HG03060 (cell line): ENCODE data around the gene KIF13A.
"Not testable (repeated sequence)": the region's sequence is repeated elsewhere in the genome, so short reads cannot be mapped to it uniquely, and the experiment has no call there.

Source experiments
- ATAC-seq: cut with Tn5 transposase; IDR thresholded peaks from one replicate; pipeline ENCODE4 v1.9.1; 2021; ENCODE audit warnings: low read depth, moderate number of reproducible peaks; ENCODE audit not compliant: unreplicated experiment

Gene KIF13A

GRCh38 chr6:17935188-17936149 is 52.0 kb downstream of the KIF13A start:
- ATAC-seq = no peak

- ATAC-seq = no peak
These were observed 53.7 kb downstream of the KIF13A start for GRCh38 chr6:17933716-17934115.

- ATAC-seq = no peak
These were observed 55.0 kb downstream of the KIF13A start for GRCh38 chr6:17932330-17932852.

- ATAC-seq = no peak
These were observed 56.2 kb downstream of the KIF13A start for GRCh38 chr6:17931227-17931626.

DNA sequence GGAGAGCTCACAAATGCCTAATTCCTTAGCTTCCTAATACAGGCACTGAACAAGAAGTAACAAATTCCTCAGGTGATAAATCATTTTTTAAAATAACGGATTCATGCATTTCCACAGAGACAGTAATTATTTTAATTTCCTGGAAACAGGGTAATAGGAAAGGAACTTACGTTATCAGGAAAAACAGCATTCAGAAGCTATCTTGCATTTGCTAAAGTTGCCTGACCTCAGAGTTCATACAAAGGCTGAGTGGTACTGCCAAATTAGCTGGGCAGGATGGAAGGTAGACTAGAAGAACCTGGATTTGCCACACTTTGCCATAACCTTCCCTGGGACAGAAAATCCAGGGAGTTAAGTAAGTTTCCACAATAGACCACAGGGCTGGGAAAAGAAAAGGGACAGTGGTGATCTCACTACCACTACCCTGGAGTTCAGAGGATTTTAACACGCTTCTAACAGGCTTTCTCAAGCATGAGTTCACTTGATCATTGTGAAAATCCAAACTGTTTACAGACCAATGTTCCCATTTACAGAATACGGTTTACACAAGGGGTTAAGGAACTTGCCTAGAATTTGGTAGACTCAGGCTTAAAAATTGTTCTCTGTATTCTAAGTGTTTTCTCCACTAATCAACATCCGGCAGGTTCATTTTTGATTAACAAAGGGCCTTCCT is 57.0 kb downstream of the KIF13A start:
- ATAC-seq = no peak

DNA sequence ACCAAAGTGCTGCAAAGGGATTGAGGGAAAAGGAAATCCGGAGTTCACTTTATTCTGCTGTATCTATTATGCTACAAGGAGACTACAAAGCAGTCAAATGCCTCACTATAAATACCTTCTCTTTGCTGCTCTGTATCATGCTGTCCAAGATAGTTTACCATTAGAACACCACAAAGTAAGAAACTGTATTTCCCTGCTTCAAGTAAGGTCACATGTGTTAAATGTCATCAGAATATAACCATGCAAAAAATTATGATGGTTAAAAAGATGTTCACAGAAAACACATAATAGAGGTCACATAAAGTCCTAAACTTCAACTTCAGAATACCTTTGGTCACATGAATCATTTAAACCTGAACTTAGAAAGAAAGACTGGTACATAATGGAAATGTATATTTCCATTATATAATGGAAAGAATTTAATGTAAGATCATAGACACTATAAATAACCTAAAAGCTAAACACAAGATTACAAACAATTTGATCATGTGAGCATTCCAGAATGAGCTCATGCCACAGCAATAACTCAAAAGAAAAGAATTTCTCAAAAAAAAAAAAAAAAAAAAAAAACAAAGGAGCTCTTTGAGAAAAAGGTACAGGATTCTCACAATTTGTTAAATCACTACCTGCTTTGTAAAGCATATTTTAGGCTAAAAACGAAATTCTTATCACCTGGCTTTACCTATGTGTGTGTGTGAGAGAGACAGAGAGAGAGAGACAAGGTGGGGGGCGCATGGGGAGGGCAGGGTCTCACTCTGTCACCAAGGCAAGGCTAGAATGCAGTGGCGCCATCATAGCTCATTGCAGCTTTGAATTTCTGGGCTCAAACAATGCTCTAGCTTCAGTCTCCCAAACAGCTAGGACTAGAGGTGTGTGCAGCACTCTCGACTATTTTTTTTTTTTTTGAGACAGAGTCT is 58.7 kb downstream of the KIF13A start:
- no peak for ATAC-seq

DNA sequence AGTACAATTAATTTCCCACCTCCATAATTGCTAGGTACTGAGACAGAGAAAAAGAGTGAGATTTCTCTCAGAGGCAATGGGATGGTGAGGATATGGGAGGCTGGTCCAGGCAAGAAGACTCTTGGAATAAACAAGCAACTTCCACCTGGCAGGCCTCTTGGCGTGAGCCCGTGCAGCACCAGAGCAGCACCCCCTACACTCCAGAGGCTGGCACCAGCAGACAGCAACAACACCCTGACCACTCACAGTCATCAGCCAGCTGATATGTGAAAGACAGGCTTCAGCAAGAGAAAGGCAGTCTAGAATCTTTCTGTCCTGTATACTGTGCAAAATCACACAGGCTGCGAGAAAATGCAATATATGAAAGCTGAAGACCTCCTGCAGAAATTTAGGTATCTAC is 59.7 kb downstream of the KIF13A start:
- no peak for ATAC-seq

GRCh38 chr6:17923401-17923863 is 64.0 kb downstream of the KIF13A start:
- no peak for ATAC-seq

- ATAC-seq = no peak
These were observed 66.0 kb downstream of the KIF13A start for GRCh38 chr6:17921454-17921853.

DNA sequence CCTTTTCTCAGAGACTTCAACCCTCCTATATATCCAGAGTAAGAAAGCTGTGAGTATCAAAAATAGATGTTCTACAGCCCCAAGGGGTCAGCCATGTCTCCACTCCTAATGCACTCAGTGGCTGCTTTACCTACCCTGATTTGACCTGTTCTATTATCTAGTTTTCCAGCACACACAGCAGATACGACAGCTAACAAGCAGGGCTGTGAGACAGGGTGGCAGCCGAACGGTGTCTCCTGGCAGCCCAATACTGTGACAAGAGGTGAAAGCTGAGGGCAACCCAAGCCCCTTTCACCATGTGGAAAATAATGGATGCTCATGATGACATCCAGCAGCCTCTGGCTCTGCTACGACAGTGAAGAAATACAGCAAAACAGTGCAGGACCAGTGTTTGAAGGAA is 67.9 kb downstream of the KIF13A start:
- ATAC-seq = no peak

GRCh38 chr6:17917837-17918763 is 69.3 kb downstream of the KIF13A start:
- ATAC-seq = no peak

GRCh38 chr6:17914651-17915050 is 72.8 kb downstream of the KIF13A start:
- ATAC-seq = no peak

DNA sequence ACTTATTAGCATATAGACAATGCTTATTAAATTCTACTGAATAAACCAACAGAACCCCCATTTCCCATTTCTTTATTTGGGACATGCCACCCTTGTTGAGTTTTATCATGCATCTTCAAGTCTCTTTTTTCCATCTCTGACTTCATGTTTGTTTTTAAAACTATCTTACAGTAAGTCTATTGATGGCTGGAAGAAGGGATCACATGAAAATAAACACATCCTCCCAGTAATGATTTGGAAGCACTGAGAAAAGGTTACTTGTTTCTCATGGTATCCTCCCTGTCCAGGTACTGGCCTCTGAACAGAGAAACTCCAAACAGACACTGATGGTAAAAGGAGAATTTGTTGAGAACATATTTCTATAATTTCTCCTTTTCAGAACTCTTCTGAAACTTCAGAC is 74.9 kb downstream of the KIF13A start:
- no peak for ATAC-seq

DNA sequence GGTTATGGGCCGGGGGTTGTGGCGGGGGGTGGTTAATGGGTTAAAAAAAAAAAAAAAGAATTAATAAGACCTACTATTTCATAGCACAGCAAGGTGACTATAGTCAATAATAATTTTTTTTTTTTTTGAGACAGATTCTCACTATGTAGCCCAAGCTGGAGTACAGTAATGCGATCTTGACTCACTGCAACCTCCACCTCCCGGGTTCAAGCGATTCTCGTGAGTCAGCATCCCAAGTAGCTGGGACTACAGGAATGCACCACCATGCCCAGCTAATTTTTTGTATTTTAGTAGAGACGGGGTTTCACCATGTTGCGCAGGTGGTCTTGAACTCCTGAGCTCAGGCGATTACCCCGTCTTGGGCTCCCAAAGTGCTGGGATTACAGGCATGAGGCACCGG is 75.8 kb downstream of the KIF13A start:
- not testable (repeated sequence) for ATAC-seq

DNA sequence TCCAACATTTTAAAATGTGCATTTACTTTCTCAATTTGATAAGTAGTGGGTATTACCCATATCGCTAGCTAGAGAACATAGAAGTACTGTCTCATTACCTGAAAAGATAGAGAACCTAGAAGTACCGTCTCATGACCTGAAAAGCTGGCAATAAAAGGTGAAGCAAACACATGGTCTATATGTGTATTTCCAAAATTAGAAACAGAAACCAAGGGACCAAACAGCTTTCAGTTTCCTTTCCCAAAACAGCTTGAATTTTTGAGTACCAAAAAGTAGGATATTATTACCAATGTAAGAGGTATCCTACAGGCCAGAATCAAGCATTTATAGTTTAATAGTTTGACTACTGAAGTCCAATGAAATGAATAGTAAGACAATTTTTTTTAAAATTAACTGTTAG is 77.2 kb downstream of the KIF13A start:
- ATAC-seq = no peak

DNA sequence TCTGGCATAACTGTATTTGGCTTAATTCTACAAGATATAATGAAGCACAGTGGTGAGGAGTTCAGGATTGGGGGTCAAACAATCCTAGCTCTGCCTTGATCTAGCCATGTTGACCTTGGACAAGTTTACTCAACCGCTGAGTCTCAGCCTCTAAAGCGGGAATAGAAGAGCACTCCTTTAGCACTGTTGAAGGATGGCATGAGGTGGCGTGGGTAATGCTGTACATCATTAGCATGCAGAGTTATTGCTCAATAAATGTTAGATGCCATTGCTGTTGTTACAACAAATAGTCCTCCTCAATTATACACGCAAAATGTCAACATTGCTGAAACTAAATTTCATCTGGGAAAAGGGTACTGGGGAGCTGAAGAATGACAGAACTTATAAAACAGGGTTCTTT is 78.6 kb downstream of the KIF13A start:
- no peak for ATAC-seq

- no peak for ATAC-seq
These were observed 79.8 kb downstream of the KIF13A start for GRCh38 chr6:17907406-17908229.
